SK-N-SH treated with all-trans-retinoic acid at 6 μM for 48 hours (cell line): ENCODE data around the gene PPP1R1C.

Experiments used
- RARB ChIP-seq: fragments of 250-450 bp; sonication (Bioruptor Pico); IDR thresholded peaks from 2 replicates; pipeline ENCODE4 v1.8.0; 2021; ENCODE audit warnings: mild to moderate bottlenecking, moderate library complexity
- SNAI2 ChIP-seq: fragments of 250-450 bp; sonication (Bioruptor Pico); IDR thresholded peaks from 2 replicates; pipeline ENCODE4 v1.5.0; 2020; ENCODE audit warnings: mild to moderate bottlenecking, moderate library complexity
- ZFP3 ChIP-seq: fragments of 250-450 bp; sonication (Bioruptor Pico); IDR thresholded peaks from 2 replicates; pipeline ENCODE4 v1.5.0; 2020; ENCODE audit warnings: mild to moderate bottlenecking, moderate library complexity
- ZFP30 ChIP-seq: fragments of 450-650 bp; formaldehyde crosslinking; IDR thresholded peaks from 2 replicates; pipeline ENCODE4 v1.5.0; 2022; ENCODE audit warnings: mild to moderate bottlenecking, moderate library complexity

DNA sequence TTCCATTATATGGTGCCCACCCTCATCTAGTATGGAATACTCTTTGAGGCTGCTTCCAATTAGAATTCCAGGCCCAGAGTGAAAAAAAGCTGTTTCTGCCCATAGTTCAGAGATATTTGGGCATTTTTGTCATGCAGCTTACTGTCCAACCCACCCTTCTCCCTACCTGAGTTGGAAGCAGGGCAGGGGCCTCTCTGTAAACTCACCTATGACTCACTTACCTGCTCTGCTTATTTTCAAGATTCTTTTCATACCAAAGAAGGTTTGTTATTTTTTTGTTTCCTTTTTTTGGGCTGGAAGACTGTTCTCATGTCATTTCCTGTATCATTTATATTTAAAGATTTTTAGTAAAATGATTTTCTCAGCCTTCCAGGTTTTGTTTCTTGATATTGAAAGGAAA, 38.4 kb upstream of the PPP1R1C start:
- TF ChIP-seq RARB (CRISPR knock-in tag) (no peak), SNAI2 (CRISPR knock-in tag) (no peak), ZFP3 (no peak), ZFP30 (CRISPR knock-in tag) (no peak)
